OCI-LY3 (cell line): Measurements from ENCODE around the gene GNG10.

ENCODE experiments used
- EZH2phosphoT487 ChIP-seq: fragments of 200-600 bp; shearing (Covaris generic); IDR thresholded peaks from 2 replicates; pipeline ENCODE4 v1.6.1; 2018; ENCODE audit warnings: antibody characterized with exemption, mixed run types, low read depth
- TF ChIP-seq, protein P1 (sequence below): fragments of 200-600, 300-600 bp; sonication (generic); IDR thresholded peaks from 2 replicates; pipeline ENCODE4 v1.5.1; 2014; ENCODE audit warnings: antibody characterized with exemption, low read length, low read depth

DNA sequence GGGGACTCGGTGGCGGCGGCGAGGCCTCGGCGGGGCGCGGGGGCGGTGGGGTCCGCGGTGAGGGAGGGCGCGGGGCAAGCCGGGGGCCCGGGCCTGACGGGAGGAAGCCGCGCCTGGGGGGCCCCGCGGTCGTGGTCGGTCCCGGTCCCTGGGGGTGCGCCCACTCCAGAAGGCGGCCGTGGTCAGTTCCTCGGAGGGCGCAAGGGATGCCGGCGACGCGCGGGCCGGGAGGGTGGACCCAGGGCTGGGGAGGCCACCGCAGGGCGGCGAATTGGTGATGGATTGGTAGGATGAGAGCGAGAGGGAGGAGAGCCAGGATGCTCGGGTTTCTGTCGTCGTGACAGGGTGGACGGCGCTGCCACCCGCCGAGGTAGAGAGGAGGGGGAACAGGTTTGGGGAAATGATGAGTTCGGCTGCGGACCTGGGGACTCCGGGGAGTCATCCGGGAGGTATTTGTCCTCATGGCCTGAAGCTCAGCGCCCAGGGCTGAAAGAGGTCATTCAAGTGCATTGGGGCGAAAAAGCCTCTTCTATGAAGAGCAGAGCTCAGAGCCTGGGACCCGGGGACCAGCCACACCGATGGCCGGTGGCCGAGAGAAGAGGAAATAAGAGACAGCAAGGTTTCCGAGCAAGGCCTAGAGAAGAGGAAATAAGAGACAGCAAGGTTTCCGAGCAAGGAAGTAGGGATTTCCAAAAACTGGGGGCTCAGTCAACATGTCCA, 557 bp downstream of the GNG10 start:
- TF ChIP-seq EZH2phosphoT487, result no peak
- TF ChIP-seq, protein P1, sequence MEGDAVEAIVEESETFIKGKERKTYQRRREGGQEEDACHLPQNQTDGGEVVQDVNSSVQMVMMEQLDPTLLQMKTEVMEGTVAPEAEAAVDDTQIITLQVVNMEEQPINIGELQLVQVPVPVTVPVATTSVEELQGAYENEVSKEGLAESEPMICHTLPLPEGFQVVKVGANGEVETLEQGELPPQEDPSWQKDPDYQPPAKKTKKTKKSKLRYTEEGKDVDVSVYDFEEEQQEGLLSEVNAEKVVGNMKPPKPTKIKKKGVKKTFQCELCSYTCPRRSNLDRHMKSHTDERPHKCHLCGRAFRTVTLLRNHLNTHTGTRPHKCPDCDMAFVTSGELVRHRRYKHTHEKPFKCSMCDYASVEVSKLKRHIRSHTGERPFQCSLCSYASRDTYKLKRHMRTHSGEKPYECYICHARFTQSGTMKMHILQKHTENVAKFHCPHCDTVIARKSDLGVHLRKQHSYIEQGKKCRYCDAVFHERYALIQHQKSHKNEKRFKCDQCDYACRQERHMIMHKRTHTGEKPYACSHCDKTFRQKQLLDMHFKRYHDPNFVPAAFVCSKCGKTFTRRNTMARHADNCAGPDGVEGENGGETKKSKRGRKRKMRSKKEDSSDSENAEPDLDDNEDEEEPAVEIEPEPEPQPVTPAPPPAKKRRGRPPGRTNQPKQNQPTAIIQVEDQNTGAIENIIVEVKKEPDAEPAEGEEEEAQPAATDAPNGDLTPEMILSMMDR, result no peak
